ENCODE measurements around the gene PTPRN2.

PTPRN2 gene

DNA sequence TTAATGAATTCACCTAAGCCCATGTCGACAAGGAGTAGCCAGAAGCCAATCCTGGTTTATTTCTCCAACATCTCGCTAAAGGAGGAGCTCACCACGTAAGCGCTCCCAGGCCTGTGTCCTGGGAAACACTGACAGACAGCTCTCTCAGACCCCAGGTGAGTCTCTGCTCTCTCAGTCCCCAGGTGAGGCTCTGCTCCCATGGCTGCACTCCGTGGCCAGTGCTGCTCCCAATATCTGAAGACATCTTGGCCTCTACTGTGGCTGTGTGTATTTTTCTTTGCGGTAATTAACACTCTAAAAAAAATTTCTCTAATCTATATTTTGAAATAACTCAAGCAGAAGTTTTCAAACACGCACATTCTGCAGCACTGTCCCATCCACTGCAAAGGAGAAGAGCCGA lies 564.5 kb downstream of the PTPRN2 start:
- no peak for DNase-seq (ENCODE audit: low read depth)
- H3K4me3 ChIP-seq (ENCODE audit: low read depth, low read length): no peak overlapping the region
- in situ Hi-C loops (cut with HindIII; ENCODE audit: low sequenced_read_pairs): no loop called here
- TF ChIP-seq, protein P1, sequence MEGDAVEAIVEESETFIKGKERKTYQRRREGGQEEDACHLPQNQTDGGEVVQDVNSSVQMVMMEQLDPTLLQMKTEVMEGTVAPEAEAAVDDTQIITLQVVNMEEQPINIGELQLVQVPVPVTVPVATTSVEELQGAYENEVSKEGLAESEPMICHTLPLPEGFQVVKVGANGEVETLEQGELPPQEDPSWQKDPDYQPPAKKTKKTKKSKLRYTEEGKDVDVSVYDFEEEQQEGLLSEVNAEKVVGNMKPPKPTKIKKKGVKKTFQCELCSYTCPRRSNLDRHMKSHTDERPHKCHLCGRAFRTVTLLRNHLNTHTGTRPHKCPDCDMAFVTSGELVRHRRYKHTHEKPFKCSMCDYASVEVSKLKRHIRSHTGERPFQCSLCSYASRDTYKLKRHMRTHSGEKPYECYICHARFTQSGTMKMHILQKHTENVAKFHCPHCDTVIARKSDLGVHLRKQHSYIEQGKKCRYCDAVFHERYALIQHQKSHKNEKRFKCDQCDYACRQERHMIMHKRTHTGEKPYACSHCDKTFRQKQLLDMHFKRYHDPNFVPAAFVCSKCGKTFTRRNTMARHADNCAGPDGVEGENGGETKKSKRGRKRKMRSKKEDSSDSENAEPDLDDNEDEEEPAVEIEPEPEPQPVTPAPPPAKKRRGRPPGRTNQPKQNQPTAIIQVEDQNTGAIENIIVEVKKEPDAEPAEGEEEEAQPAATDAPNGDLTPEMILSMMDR (IDR thresholded peaks at IDR 0.05; ENCODE audit: low read depth, low read length, missing control alignments): no peak

DNA sequence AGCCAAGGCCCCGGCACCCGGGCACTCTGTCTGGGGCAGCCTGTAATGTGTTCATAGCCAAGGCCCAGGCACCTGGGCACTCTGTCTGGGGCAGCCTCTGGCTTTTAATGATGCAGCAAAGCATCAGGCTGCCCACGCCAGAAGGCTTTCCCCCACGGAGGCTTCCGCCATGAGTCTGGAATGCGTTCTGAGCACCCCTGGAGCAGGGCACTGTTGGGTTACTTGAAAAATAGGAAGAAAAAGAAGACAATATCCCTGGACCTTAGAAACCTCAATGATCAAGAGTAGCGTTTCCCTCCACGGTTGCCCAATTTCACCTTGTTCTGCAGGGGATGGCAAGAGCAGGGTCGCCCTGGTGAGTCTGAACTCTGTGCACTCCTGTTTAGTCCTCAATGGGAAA lies 565.0 kb downstream of the PTPRN2 start:
- TF ChIP-seq, protein P1 (IDR thresholded peaks at IDR 0.05; ENCODE audit: low read depth, low read length, missing control alignments): no peak
- in situ Hi-C loops (cut with HindIII; ENCODE audit: low sequenced_read_pairs): no loop called here
- DNase-seq (ENCODE audit: low read depth): no peak
- no peak overlapping the region for H3K4me3 ChIP-seq (ENCODE audit: low read depth, low read length)

DNA sequence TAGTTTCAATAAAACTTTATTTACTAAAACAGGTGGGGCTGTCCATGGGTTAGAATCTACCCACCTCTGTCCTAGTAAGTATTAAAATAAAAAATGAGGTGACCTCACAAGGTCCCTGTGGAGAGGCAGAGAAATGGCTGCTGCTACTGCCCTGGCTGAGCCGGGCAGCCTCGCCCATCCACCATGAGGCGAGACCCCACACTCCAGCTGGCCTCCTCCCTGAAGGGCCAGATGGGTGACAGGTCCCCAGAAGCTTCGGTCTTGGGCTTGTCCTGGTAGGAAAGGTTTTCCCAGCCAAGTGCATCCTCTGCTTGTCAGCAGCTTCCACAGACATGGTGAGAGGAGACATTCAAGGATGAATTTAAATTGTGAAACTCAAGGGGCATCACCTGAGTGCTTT lies 565.8 kb downstream of the PTPRN2 start:
- in situ Hi-C loops (cut with HindIII; ENCODE audit: low sequenced_read_pairs): no loop called here
- H3K4me3 ChIP-seq (ENCODE audit: low read depth, low read length): no peak overlapping the region
- no peak for DNase-seq (ENCODE audit: low read depth)
- TF ChIP-seq, protein P1 (IDR thresholded peaks at IDR 0.05; ENCODE audit: low read depth, low read length, missing control alignments): no peak

DNA sequence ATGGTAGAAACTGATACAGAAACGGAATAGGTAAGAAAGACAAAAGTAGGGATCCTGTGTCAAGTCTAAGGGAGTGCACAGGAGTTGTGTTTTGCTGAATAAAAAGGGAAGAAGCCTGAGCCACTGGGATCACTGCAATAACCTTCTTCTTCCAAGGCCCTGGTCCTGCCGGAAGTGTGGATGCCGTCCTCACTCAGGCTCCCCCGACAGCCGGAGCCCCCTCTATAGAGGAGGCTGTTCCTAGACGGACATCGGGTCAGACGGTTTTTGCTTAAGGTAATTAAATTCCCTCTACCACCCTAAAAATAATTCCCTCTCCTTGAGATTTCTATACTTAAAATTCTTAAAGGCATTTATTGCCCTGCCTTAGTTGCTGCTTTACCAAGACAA lies 566.9 kb downstream of the PTPRN2 start:
- no peak overlapping the region for H3K4me3 ChIP-seq (ENCODE audit: low read depth, low read length)
- in situ Hi-C loops (cut with HindIII; ENCODE audit: low sequenced_read_pairs): no loop called here
- TF ChIP-seq, protein P1 (IDR thresholded peaks at IDR 0.05; ENCODE audit: low read depth, low read length, missing control alignments): no peak
- DNase-seq (ENCODE audit: low read depth): no peak

DNA sequence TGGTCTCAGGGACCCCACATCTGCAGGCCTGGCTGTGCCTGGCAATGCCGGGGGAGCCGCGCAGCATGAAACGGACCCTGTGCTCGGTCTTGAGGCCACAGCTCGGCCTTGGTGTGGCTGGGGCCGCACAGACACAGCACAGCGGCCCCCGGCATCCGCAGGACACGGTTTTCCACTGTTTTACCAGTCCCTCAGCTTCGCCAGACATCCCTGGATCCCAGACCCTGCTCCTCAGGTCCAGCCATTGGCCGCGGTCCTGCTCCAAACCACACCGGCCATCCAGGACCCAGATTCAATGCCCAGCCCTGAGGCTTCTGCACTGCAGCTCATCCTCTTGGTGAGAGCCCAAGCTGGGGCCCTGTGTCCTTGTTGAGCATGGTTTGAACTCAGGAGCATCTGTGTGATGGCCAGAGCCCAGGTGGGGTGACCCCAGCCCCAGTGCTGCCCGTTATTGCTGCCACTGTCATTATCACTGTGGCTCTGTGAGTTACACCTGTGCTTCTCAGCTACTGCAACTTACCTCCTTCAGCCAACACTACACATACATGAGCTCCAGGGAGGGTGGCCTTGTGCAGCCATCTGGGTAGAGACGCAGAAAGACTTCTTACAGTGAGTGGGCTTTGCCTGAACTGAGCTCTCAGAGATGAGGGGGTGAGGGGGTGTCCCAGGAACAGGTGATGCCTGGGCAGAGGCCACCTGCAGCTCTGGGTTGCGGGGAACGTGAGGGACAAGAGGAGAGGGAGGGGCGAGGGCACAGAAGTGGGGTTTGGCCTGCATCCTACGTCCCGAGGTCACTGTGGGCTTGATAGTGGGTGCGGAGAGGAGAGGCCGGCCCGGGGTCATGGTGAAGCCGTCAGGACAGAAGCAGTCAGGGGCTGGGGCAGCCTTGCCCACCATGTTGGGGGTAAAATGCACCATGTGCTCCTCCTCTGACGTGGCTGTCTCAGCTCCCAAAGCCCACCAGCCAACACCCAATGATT lies 567.6 kb downstream of the PTPRN2 start:
- no peak for DNase-seq (ENCODE audit: low read depth)
- H3K4me3 ChIP-seq (ENCODE audit: low read depth, low read length): no peak overlapping the region
- in situ Hi-C loops (cut with HindIII; ENCODE audit: low sequenced_read_pairs): no loop called here
- TF ChIP-seq, protein P1 (IDR thresholded peaks at IDR 0.05; ENCODE audit: low read depth, low read length, missing control alignments): no peak

DNA sequence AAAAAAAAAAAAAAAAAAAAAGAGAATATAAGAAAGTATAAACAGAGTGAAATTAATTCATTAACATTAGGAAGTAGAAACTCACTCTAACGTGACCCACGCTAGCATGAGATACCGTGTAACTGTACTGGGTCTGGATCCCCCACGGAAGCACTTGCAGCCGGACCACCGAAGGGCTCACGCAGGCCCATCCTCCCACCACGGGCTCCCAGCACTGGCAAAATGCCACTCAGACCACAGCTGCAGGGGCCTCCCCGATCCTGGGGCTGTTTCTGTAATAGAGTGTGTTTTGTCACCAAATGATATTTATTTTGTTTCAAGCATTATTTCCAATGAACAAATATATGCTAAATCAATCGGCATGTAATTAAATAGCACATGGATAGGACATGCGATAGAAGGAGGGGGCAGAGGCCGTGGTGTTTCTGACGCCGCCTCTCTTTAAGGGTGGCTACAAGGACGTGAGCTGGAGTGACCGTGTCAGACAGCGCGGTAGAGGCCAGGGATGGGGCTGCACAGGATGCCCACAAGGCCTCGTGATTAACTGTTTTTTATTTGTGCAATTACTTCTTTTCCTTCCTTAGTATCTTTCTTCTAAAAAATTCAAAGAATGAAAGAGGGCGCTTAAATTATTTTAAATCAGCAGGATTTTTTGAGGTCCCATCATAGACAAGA lies 568.5 kb downstream of the PTPRN2 start:
- H3K4me3 ChIP-seq (ENCODE audit: low read depth, low read length): no peak overlapping the region
- no peak for DNase-seq (ENCODE audit: low read depth)
- TF ChIP-seq, protein P1 (IDR thresholded peaks at IDR 0.05; ENCODE audit: low read depth, low read length, missing control alignments): no peak
- in situ Hi-C loops (cut with HindIII; ENCODE audit: low sequenced_read_pairs): no loop called here

All from astrocyte of the cerebellum (primary cell).